HG03565 (cell line): ENCODE results near the gene NEK7.

ENCODE experiments used
- ATAC-seq: cut with Tn5 transposase; IDR thresholded peaks from one replicate; pipeline ENCODE4 v1.9.1; 2021; ENCODE audit warnings: mild to moderate bottlenecking, moderate library complexity; ENCODE audit not compliant: unreplicated experiment

NEK7 gene

GRCh38 chr1:198330982-198331615 is 174.3 kb downstream of the NEK7 start:
- no peak for ATAC-seq

- no peak for ATAC-seq
These were observed 176.9 kb downstream of the NEK7 start for GRCh38 chr1:198333744-198334143.

GRCh38 chr1:198335663-198336062 is 178.9 kb downstream of the NEK7 start:
- no peak for ATAC-seq

GRCh38 chr1:198337886-198338285 is 181.1 kb downstream of the NEK7 start:
- no peak for ATAC-seq

- ATAC-seq = no peak
These were observed 183.3 kb downstream of the NEK7 start for GRCh38 chr1:198340139-198340538.

- no peak for ATAC-seq
These were observed 189.4 kb downstream of the NEK7 start for GRCh38 chr1:198346178-198346577.

GRCh38 chr1:198350456-198350855 is 193.7 kb downstream of the NEK7 start:
- no peak for ATAC-seq

- peak; percentile 90 for ATAC-seq
These were observed 196.3 kb downstream of the NEK7 start for GRCh38 chr1:198352975-198353695.

GRCh38 chr1:198357937-198358336 is 201.1 kb downstream of the NEK7 start:
- no peak for ATAC-seq

- no peak for ATAC-seq
These were observed 202.3 kb downstream of the NEK7 start for GRCh38 chr1:198359024-198359653.

GRCh38 chr1:198360208-198360729 is 203.5 kb downstream of the NEK7 start:
- no peak for ATAC-seq

- ATAC-seq = no peak
These were observed 204.5 kb downstream of the NEK7 start for GRCh38 chr1:198361237-198361767.

GRCh38 chr1:198363625-198364151 is 206.9 kb downstream of the NEK7 start:
- peak; percentile 77 for ATAC-seq

GRCh38 chr1:198364471-198364870 is 207.7 kb downstream of the NEK7 start:
- ATAC-seq = no peak

- no peak for ATAC-seq
These were observed 210.5 kb downstream of the NEK7 start for GRCh38 chr1:198367296-198367695.

- no peak for ATAC-seq
These were observed 214.2 kb downstream of the NEK7 start for GRCh38 chr1:198370996-198371395.
